ENCODE results near the gene ATP6V0B. TPM values are rescaled to one million over a fixed set of nuclear protein-coding genes. Genes with fewer than 3 reads are reported as not detected.

The ATP6V0B gene
- total and polyA plus RNA-seq, 2 donors from 2014 or later = 156 to 636 TPM

- Histone ChIP-seq H3K9me3 (ENCODE audit: control insufficient read depth in 2 of 3, insufficient read depth in 1 of 3, low read length in 3 of 3) (no peaks in the 10 kb centered on the region), H3K36me3 (ENCODE audit: control insufficient read depth in 2 of 3, insufficient read depth in 3 of 3, low read length in 3 of 3) (no peaks in the 10 kb centered on the region), H3K4me3 (ENCODE audit: low read length in 3 of 3) (peak overlapping the region in 2 of 3 donors; percentile 20 to 54), H3K4me1 (ENCODE audit: control insufficient read depth in 2 of 3, insufficient read depth in 2 of 3, low read depth in 1 of 3, low read length in 3 of 3) (peaks cover 0 to 26% (median 16%) of the 10 kb centered on the region in 3 donors), H3K9ac (ENCODE audit: low read length in 3 of 3) (peak overlapping the region in 1 of 3 donors; percentile 51), H3K27ac (ENCODE audit: low read depth in 2 of 2, low read length in 2 of 2) (no peak overlapping the region), H3K27me3 (ENCODE audit: control insufficient read depth, insufficient read depth, low read length) (no peaks in the 10 kb centered on the region)
- FAIRE-seq (no peak), DNase-seq (peak in 2 of 5 donors; percentile 26 to 29)
- intact Hi-C loops (cut with DNase I) = loop anchor here (5.0 kb wide), 1 partner anchor 166 kb away; no protein-coding TSS in a partner anchor
- no peak for TF ChIP-seq CTCF (IDR thresholded peaks at IDR 0.05; ENCODE audit: borderline replicate concordance, extremely low read depth, insufficient read depth)
Observed at GRCh38 chr1:43932786-43933385, 41.9 kb upstream of the ATP6V0B start.

- no peak within 1 kb of the TSS for H3K27ac ChIP-seq (ENCODE audit: low read depth in 2 of 2, low read length in 2 of 2)
- peaks cover 0 to 32% (median 21%) of the 10 kb centered on the region in 3 donors for H3K4me1 ChIP-seq (ENCODE audit: control insufficient read depth in 2 of 3, insufficient read depth in 2 of 3, low read depth in 1 of 3, low read length in 3 of 3)
- H3K9me3 ChIP-seq (ENCODE audit: control insufficient read depth in 2 of 3, insufficient read depth in 1 of 3, low read length in 3 of 3) = no peaks in the 10 kb centered on the region
- FAIRE-seq (no peak), DNase-seq (peak in 4 of 5 donors; percentile 64 to 73 (median 66))
- H3K27me3 ChIP-seq (ENCODE audit: control insufficient read depth, insufficient read depth, low read length) = no peaks in the 10 kb centered on the region
- peak within 1 kb of the TSS; percentile 20 to 54 (median 30) for H3K4me3 ChIP-seq (ENCODE audit: low read length in 3 of 3)
- no peaks in the 10 kb centered on the region for H3K36me3 ChIP-seq (ENCODE audit: control insufficient read depth in 2 of 3, insufficient read depth in 3 of 3, low read length in 3 of 3)
- peak within 1 kb of the TSS in 1 of 3 donors; percentile 51 for H3K9ac ChIP-seq (ENCODE audit: low read length in 3 of 3)
- intact Hi-C loops (cut with DNase I) = loop anchor here (5.0 kb wide), 1 partner anchor 166 kb away; no protein-coding TSS in a partner anchor
- no peak for TF ChIP-seq CTCF (IDR thresholded peaks at IDR 0.05; ENCODE audit: borderline replicate concordance, extremely low read depth, insufficient read depth)
Observed at GRCh38 chr1:43933386-43934100, 41.2 kb upstream of the ATP6V0B start, which contains the start of gene ARTN. Gene ARTN (plus strand): TSS chr1:43933801. CDS start chr1:43935657, 1,856 bp downstream.

- Histone ChIP-seq H3K27me3 (ENCODE audit: control insufficient read depth, insufficient read depth, low read length) (no peaks in the 10 kb centered on the region), H3K36me3 (ENCODE audit: control insufficient read depth in 2 of 3, insufficient read depth in 3 of 3, low read length in 3 of 3) (no peaks in the 10 kb centered on the region), H3K4me3 (ENCODE audit: low read length in 3 of 3) (no peak overlapping the region), H3K9ac (ENCODE audit: low read length in 3 of 3) (no peak overlapping the region), H3K27ac (ENCODE audit: low read depth in 2 of 2, low read length in 2 of 2) (no peak overlapping the region), H3K4me1 (ENCODE audit: control insufficient read depth in 2 of 3, insufficient read depth in 2 of 3, low read depth in 1 of 3, low read length in 3 of 3) (peaks cover 0 to 33% (median 21%) of the 10 kb centered on the region in 3 donors), H3K9me3 (ENCODE audit: control insufficient read depth in 2 of 3, insufficient read depth in 1 of 3, low read length in 3 of 3) (no peaks in the 10 kb centered on the region)
- TF ChIP-seq CTCF (IDR thresholded peaks at IDR 0.05; ENCODE audit: borderline replicate concordance, extremely low read depth, insufficient read depth) = peak; percentile 87
- intact Hi-C loops (cut with DNase I) = loop anchor here (5.0 kb wide), 1 partner anchor 167 kb away; no protein-coding TSS in a partner anchor
- peak; percentile 82 to 88 (median 83) for DNase-seq
- no peak for FAIRE-seq
Observed at GRCh38 chr1:43934101-43934985, 40.4 kb upstream of the ATP6V0B start.
